Adrenal gland (tissue), 12 donors: Measurements from ENCODE around the gene CST2. TPM values are rescaled to one million over a fixed set of nuclear protein-coding genes. Genes with fewer than 3 reads are reported as not detected.
"Not testable (repeated sequence)": the region's sequence is repeated elsewhere in the genome, so short reads cannot be mapped to it uniquely, and the experiment has no call there.

Source experiments
- DNase-seq, 7 donors: peaks; one replicate each; pipeline ENCODE4 v3.0.0-alpha.2; 2019 to 2020
- H3K27ac ChIP-seq, 5 donors: fragments of 200-600 bp; sonication (generic) in 4 of 5; 1 replicate in 3 of 5; 2 replicates in 2 of 5; pipeline versions ENCODE4 v1.5.1 to v1.8.0; 2016 to 2020; ENCODE audit warnings: mild to moderate bottlenecking in 1 of 5
- H3K27me3 ChIP-seq: fragments of 200-600 bp; 2 replicates; pipeline ENCODE4 v1.8.0; 2021
- H3K36me3 ChIP-seq, 2 donors: fragments of 200-600 bp; replicated peaks in 1 of 2; 1 replicate in 1 of 2; 2 replicates in 1 of 2; pipeline versions ENCODE4 v1.5.1 to v1.8.0; 2018 to 2022
- H3K4me1 ChIP-seq, 2 donors: fragments of 200-600 bp; replicated peaks in 1 of 2; 1 replicate in 1 of 2; 2 replicates in 1 of 2; pipeline versions ENCODE4 v1.5.1 to v1.8.0; 2018 to 2021
- H3K4me3 ChIP-seq, 4 donors: fragments of 200-600 bp; sonication (generic) in 3 of 4; one replicate each; pipeline ENCODE4 v1.5.1; 2016 to 2018
- H3K9me3 ChIP-seq, 3 donors: fragments of 200-600 bp; sonication (generic) in 1 of 3; replicated peaks in 1 of 3; 1 replicate in 2 of 3; 2 replicates in 1 of 3; pipeline versions ENCODE4 v1.5.1 to v1.8.0; 2016 to 2021
- CTCF ChIP-seq, 6 experiments: fragments of 450-650 bp in 4 of 6; fragments of 200-600 bp in 2 of 6; sonication (generic) in 1 of 6; IDR thresholded peaks; 1 replicate in 5 of 6; 2 replicates in 1 of 6; pipeline versions ENCODE4 v1.5.1 to v1.8.0; 2016 to 2021; ENCODE audit warnings: antibody characterized with exemption in 6 of 6, mild to moderate bottlenecking in 2 of 6, moderate library complexity in 1 of 6
- POLR2A ChIP-seq, 2 donors: fragments of 450-650 bp; IDR thresholded peaks; one replicate each; pipeline ENCODE4 v1.6.1; 2017; ENCODE audit warnings: antibody characterized with exemption in 2 of 2, mild to moderate bottlenecking in 2 of 2, moderate library complexity in 1 of 2
- WGBS, 4 donors: extraction: QIAGEN DNeasy Blood & Tissue Kit in 2 of 4; methylation state at CpG; one replicate each; pipeline versions ENCODE4 v1.1.5 to v1.1.7; 2013 to 2017; 5-methylcytosine and 5-hydroxymethylcytosine counted together
- intact Hi-C, 2 donors: fragments of 100-400 bp; cut with DNase I; formaldehyde crosslinking; loops; one replicate each; pipeline versions ENCODE4 v1.14.1 to v1.15.0; 2022 to 2023
- polyA plus RNA-seq, 3 donors: library from polyadenylated mRNA; stranded (reverse); fragments of 200-250 nt in 2 of 3; fragments of 350-450 nt in 1 of 3; fragmentation: Illumina TruSeq in 1 of 3; extraction: RNeasy Lipid Tissue Mini Kit (QIAGEN cat#74804) in 1 of 3; gene quantifications; one replicate each; pipeline ENCODE4 v1.2.3, GENCODE V29; 2013 to 2014
- total RNA-seq, 9 donors: library from RNA; depleted of rRNA in 4 of 9; stranded (reverse); fragments of >200 nt in 4 of 9; fragments of 120-200 nt in 1 of 9; fragmentation: NEBNext Ultra II Directional in 1 of 9; extraction: Animal tissue kit (Norgen Biotek cat#: 25700) in 1 of 9; gene quantifications; one replicate each; pipeline versions ENCODE4 v1.1.0 to v1.2.4, GENCODE V29; 2013 to 2023
- donor health status: healthy with polysubstance abuse.
- donor health status: Bipolar disorder and iron deficiency.
- donor health status: DM: yes; HTN: yes; CAD: no.
- donor health status: DM: no; HTN: no; CAD: no.
- donor health status: DM: no; HTN: no; CAD: no.
- donor health status: DM: yes; HTN: yes; CAD: no.

Gene CST2
- total and polyA plus RNA-seq, 12 donors, result 1.3 to 94.3 (median 4.8) TPM; not detected in 3

- 31 to 40% (median 37%) methylated on average over 5 of the region's 5 CpGs for WGBS, 4 donors
- intact Hi-C loops, result no loop called here
- no peaks in the 10 kb centered on the region for H3K4me1 ChIP-seq
- no peaks in the 10 kb centered on the region for H3K36me3 ChIP-seq
- H3K27me3 ChIP-seq, result peaks cover 5% of the 10 kb centered on the region
- TF ChIP-seq POLR2A (IDR thresholded peaks at IDR 0.05) (no peak), CTCF (IDR thresholded peaks at IDR 0.05) (no peak)
- H3K4me3 ChIP-seq, result no peak overlapping the region
- no peak overlapping the region for H3K27ac ChIP-seq
- DNase-seq, result no peak
- no peaks in the 10 kb centered on the region for H3K9me3 ChIP-seq
Measured at GRCh38 chr20:23868321-23868720, 41.8 kb upstream of the CST2 start.

- Histone ChIP-seq H3K4me1 (no peaks in the 10 kb centered on the region), H3K36me3 (no peaks in the 10 kb centered on the region), H3K27me3 (peaks cover 3% of the 10 kb centered on the region), H3K9me3 (no peaks in the 10 kb centered on the region), H3K27ac (no peak overlapping the region), H3K4me3 (no peak overlapping the region)
- WGBS, 4 donors, result 44 to 51% (median 46%) methylated on average over 8 to 9 of the region's 9 CpGs
- no peak for TF ChIP-seq POLR2A (IDR thresholded peaks at IDR 0.05)
- no peak for TF ChIP-seq CTCF (IDR thresholded peaks at IDR 0.05)
- intact Hi-C loops, result no loop called here
- no peak for DNase-seq
Measured at GRCh38 chr20:23867152-23867776, 40.7 kb upstream of the CST2 start.

GRCh38 chr20:23860771-23861170 lies 34.2 kb upstream of the CST2 start:
- H3K27me3 ChIP-seq, DNase-seq, H3K4me1 ChIP-seq, H3K27ac ChIP-seq, H3K4me3 ChIP-seq, intact Hi-C loops, H3K36me3 ChIP-seq, H3K9me3 ChIP-seq: not testable (repeated sequence)
- WGBS, 4 donors, result 51 to 68% (median 55%) methylated on average over 8 to 9 of the region's 10 CpGs

GRCh38 chr20:23857962-23858595 lies 31.6 kb upstream of the CST2 start:
- DNase-seq, result no peak
- 38 to 46% (median 43%) methylated on average over 8 to 9 of the region's 9 CpGs for WGBS, 4 donors
- H3K27ac ChIP-seq, result no peak overlapping the region
- no peaks in the 10 kb centered on the region for H3K9me3 ChIP-seq
- intact Hi-C loops, result no loop called here
- no peak for TF ChIP-seq POLR2A (IDR thresholded peaks at IDR 0.05)
- no peak for TF ChIP-seq CTCF (IDR thresholded peaks at IDR 0.05)
- no peaks in the 10 kb centered on the region for H3K36me3 ChIP-seq
- H3K4me3 ChIP-seq, result no peak overlapping the region
- no peaks in the 10 kb centered on the region for H3K27me3 ChIP-seq
- no peaks in the 10 kb centered on the region for H3K4me1 ChIP-seq

- Histone ChIP-seq H3K9me3 (no peaks in the 10 kb centered on the region), H3K27me3 (no peaks in the 10 kb centered on the region), H3K4me1 (no peaks in the 10 kb centered on the region), H3K27ac (no peak overlapping the region), H3K4me3 (no peak overlapping the region), H3K36me3 (no peaks in the 10 kb centered on the region)
- 62 to 70% (median 68%) methylated on average over 2 to 5 of the region's 5 CpGs for WGBS, 4 donors
- intact Hi-C loops, result no loop called here
- no peak for DNase-seq
- no peak for TF ChIP-seq CTCF (IDR thresholded peaks at IDR 0.05)
- TF ChIP-seq POLR2A (IDR thresholded peaks at IDR 0.05), result no peak
Measured at GRCh38 chr20:23856736-23857135, 30.2 kb upstream of the CST2 start.
